NCI-H524 treated with DMSO at 0.1 percent for 48 hours (cell line): ENCODE measurements around the gene KHK.

Experiments
- DNase-seq: peaks from one replicate; lab custom pipeline; 2025; lab: John Stamatoyannopoulos, UW

KHK gene

DNA sequence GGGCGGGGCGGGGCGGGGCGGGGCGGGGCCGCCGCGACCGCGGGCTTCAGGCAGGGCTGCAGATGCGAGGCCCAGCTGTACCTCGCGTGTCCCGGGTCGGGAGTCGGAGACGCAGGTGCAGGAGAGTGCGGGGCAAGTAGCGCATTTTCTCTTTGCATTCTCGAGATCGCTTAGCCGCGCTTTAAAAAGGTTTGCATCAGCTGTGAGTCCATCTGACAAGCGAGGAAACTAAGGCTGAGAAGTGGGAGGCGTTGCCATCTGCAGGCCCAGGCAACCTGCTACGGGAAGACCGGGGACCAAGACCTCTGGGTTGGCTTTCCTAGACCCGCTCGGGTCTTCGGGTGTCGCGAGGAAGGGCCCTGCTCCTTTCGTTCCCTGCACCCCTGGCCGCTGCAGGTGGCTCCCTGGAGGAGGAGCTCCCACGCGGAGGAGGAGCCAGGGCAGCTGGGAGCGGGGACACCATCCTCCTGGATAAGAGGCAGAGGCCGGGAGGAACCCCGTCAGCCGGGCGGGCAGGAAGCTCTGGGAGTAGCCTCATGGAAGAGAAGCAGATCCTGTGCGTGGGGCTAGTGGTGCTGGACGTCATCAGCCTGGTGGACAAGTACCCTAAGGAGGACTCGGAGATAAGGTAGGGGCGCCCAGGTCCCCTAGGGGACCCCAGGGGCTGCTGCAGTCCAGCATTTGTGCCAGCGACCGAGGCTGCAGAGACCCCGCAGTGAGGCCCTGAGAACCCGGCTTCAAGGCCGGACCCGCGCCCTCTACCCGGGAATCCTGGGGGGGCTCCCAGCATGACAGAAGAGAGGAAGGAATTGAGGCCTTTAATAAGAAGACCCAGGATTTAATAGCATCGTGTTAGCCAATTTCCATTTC is at the start of gene KHK:
KHK (plus strand) TSS at position 49 of the 870 bp plus-strand sequence; CDS start at position 537, 488 bp downstream.
- peak; percentile 45 for DNase-seq

GRCh38 chr2:27038012-27038411 is 48.6 kb upstream of the KHK start:
- no peak for DNase-seq

- DNase-seq = no peak
Measured at GRCh38 chr2:27038631-27039339, 47.8 kb upstream of the KHK start.

DNA sequence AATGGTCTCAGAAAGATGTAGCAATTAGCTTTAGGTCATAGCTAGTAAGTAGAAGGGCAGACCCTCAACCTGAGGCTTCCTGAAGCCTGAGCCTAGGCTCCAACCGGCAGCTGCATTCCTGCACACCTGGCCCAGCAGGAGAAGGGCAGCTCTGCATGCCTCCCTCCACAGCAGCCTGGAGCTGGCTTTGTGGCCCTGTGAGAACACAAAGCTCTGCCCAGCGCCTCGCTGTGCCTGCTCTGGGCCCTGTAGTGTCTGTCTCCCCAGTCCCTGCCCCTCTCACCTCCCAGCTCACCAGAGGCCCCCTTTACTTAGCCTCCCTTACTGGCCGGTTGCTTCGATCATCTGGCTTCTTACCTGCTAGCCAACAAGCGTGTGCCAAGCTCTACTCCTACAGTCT is 47.1 kb upstream of the KHK start:
- no peak for DNase-seq

- DNase-seq = no peak
Measured at GRCh38 chr2:27039871-27040270, 46.7 kb upstream of the KHK start.

- DNase-seq = no peak
Measured at GRCh38 chr2:27040282-27040681, 46.3 kb upstream of the KHK start.

DNA sequence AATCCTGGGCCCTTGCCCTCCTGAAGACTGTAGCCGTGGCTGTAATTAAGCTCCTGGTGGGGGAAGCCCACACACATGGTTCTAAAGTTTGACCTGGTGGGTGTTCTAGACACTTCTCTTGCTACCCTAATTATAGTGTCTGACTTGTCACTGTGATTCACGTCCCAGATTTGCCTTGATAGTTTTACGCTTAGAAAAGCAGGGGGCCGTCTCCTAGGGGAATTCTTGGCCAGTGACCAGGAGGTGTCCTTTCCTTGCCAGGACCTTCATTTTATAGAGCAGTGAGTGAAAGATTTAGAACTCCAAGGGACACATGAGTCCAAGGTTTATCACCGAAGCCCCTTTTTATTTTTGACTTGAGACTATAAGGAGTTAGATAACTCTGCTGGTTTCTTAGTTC is 44.8 kb upstream of the KHK start:
- no peak for DNase-seq

DNA sequence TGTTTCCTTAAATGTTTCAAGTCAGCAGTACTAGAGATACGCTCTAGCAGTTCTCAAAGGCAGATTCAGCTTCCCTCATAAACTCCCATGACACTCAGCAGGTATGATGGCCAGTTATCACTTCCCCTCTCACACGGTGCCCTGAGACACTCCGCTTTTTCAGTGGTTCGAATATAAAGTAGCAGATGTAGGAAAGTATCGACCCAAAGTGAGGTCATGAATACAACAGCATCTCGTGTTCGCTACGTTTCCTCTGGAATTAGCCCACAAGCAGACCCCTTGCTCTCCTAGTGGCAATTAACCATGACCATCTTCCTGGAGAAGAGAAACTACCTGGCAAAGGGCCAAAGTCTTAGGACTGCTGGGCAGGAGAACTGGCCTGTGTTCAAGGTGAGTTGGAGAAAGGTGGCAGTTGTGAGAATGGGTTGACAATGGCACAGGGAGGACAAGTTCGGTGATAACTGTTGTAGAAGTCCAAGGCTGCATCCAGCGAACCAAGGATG is 44.4 kb upstream of the KHK start:
- DNase-seq = no peak

GRCh38 chr2:27042985-27043634 is 43.5 kb upstream of the KHK start:
- no peak for DNase-seq

GRCh38 chr2:27049422-27050280 is 36.9 kb upstream of the KHK start:
- no peak for DNase-seq

DNA sequence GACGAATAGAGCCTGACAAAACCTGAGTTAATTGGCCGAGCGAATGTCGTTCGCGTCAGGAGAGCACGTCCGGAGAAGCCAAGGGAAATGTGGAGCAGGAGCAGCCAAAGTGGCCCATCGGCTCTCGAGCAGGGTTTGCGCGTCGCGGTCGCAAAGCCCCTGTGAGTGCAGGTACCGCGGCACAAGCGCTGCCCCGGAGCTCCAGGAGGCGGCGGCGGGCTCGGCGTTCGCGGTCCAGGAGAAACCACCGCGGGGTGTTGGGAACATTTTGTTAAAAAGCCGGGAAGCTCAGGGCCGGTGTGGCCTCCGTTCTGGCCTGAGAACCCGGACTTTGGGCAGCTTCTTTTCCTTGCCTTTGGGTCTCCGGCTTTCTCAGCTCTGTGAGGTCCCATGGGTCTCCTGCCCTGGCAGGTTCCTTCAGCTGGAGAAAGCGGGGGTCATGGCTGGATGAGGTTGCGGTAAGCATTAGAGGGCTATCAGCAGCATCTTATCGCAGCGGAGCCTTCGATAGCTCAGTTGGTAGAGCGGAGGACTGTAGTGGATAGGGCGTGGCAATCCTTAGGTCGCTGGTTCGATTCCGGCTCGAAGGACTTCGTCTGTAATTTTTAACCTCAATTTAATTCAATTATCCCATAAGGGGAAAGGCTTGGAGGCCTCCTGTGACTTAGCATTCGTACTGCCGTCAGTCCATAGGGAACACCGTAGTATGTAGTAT is 36.1 kb upstream of the KHK start:
- peak; percentile 91 for DNase-seq

DNA sequence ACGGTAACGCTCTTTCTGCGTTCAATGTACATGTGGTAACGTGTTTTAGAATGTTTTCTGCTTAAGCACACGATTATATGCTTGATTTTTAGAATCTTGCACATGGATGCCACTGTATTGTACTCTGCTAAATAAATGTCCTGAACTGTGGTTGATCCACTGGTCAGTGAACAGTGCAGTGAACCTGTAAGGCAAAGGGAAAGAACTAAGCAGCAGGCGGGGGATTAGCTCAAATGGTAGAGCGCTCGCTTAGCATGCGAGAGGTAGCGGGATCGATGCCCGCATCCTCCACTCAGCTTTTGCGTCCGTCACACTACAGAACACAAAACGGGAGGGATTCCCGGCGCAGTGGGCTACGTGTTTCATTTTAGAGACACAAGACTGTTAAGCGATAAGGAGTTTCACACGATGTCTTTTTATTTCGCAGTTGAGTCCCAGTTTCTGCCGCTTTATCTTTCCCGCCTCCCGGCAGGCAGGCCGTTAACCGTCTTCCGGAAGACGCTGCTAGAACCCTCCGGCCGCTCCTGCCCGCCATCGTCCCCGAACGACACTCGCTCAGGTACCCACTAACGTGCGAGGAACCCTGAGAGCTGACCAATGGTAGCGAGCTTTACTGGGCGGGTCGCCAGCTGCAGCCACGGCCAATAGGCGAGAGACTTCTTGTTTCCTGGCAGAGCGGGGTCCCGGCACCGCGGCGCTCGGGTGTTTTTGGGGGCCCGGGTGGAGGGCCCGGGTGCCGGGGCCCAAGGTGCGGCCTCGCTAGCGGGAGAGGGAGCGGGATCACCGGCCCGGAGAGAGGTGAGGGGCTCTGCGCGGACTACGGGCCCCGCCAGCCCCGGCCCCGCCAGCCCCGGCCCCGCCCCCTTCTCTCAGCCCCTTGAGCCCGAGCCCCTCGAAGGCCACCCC is 35.3 kb upstream of the KHK start, which contains the start of gene AGBL5:
AGBL5 (plus strand) TSS at position 673 of the 906 bp plus-strand sequence. CDS start 1,291 bp downstream, outside the sequence.
- DNase-seq = peak; percentile 71

DNA sequence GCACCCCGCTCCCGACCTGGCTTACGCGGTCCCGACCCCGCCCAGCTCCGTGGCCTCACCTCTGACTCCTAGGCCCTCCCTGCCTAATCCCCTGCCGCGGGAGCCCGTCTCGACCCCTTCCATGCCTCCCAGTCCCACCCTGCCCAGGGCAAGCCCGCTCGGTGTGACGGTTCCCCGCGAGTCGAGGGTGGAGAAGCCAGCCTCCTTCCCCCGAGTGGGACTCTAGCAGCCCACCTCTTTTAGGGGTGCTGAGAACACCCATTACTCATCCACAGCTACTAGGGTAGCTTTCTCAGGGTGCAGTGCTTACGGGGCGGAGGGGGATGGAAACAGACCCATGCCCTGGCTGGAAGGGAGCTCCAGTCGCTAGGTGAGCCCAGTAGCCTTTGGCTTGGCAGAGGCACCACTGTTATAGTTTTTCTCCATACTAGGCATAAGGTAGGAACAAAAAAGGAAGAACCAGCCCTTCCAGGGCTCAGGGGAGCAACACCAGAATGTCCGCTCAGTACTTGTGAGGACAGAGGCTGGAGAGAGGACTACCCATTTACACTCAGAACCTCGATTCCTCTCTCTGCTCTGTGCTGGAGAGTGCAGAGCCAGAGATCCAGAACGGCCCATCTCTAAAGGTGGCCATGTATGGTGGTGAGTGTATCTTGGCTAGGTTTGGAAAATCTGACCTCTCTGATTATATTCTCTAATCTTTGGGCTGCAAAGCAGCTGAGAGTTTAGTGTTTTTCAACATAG is 34.5 kb upstream of the KHK start:
- DNase-seq = no peak

- DNase-seq = no peak
Measured at GRCh38 chr2:27053321-27053720, 33.3 kb upstream of the KHK start.

DNA sequence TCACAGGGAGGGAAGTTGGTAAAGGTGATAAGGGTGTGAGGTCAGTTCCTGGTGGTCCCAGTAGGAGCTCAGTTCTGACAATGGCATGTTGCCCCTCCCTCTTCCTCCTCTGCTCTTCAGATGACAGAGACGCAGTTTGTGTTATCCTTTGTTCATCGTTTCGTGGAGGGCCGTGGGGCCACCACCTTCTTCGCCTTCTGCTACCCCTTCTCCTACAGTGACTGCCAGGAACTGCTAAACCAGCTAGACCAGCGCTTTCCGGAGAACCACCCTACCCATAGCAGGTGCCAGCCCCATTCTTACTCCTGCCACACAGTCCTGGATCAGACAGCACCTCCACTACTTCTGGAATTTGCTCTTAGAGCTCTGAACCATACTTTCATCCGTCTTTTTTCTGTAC is 32.8 kb upstream of the KHK start:
- DNase-seq = no peak

DNA sequence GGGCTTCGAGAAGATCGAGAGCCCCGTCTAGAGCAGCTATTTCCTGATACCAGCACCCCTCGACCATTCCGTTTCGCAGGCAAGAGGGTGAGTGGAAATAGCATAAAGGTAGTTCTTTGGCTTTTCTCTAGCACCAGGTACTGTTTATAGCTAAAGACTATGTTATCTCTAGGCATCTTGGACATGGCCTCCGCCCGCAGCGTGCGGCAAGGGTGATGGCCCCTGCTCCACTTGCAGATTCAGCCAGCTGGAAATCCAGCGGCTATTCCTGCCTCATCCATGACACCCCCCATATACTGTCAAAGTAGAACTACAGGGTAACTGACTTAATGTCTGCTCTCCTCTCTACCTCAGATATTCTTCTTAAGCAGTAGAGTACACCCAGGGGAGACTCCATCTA is 31.9 kb upstream of the KHK start:
- DNase-seq = no peak

DNA sequence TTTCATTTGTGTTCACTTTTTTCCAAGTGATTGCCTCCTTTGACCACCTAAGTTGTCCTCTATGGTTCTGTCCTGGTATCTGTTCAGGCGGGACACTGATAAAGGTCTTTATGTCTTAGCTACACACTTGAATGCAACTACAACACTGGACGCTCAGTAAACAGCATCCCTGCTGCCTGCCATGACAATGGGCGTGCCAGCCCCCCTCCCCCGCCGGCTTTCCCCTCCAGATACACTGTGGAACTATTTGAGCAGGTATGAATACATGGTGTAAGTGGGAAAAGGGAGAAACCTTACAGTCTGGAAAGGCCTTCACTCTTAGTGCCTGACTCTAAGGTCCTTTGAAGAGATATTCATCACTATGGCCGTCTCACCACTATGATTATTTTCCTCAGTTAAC is 29.4 kb upstream of the KHK start:
- DNase-seq = no peak

DNA sequence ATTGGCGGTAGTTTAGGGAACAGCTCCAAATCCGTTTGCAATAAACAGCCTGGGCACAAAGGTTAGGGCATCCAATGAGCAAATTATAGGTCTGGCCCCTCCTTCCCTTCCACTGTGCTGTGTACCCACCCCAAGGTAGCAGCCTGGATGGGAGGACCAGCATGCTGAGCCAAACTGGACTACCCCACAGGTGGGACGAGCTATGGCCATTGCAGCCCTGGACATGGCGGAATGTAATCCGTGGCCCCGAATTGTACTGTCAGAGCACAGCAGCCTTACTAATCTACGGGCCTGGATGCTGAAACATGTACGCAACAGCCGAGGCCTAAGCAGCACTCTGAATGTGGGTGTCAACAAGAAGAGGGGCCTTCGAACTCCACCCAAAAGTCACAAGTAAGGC is 28.4 kb upstream of the KHK start:
- no peak for DNase-seq
